Mucosa of descending colon (tissue), 3 donors: Measurements from ENCODE around the gene TXNRD2. TPM values are rescaled to one million over a fixed set of nuclear protein-coding genes. Genes with fewer than 3 reads are reported as not detected.

Source experiments
- ATAC-seq: fragments of 200-7000 bp; cut with Tn5 transposase; one replicate; pipeline ENCODE4 v1.9.1; 2020; ENCODE audit warnings: mild to moderate bottlenecking, moderate library complexity
- DNase-seq, 3 donors: peaks; one replicate each; pipeline ENCODE4 v3.0.0-alpha.2; 2020
- H3K36me3 ChIP-seq: fragments of 200-600 bp; one replicate; pipeline ENCODE4 v1.8.0; 2021; ENCODE audit warnings: low read depth, mild to moderate bottlenecking
- H3K4me1 ChIP-seq: fragments of 200-600 bp; one replicate; pipeline ENCODE4 v1.8.0; 2021; ENCODE audit warnings: low read depth, mild to moderate bottlenecking
- H3K4me3 ChIP-seq: fragments of 200-600 bp; one replicate; pipeline ENCODE4 v1.8.0; 2021; ENCODE audit warnings: mild to moderate bottlenecking
- H3K9me3 ChIP-seq: fragments of 200-600 bp; one replicate; pipeline ENCODE4 v1.8.0; 2021; ENCODE audit warnings: mild to moderate bottlenecking
- CTCF ChIP-seq: fragments of 200-600 bp; IDR thresholded peaks from one replicate; pipeline ENCODE4 v1.8.0; 2022; ENCODE audit warnings: antibody characterized with exemption, mild to moderate bottlenecking
- intact Hi-C, 2 donors: fragments of 100-400 bp; cut with DNase I in 1 of 2; cut with micrococcal nuclease in 1 of 2; formaldehyde crosslinking; loops; one replicate each; pipeline versions ENCODE4 v1.11.0 to v1.11.1; 2022; cut with DNase I, micrococcal nuclease
- total RNA-seq, 3 donors: library from RNA; stranded (reverse); fragmentation: NEBNext Ultra II Directional in 2 of 3; extraction: Animal tissue kit (Norgen Biotek cat#: 25700) in 2 of 3; gene quantifications; one replicate each; pipeline versions ENCODE4 v1.2.1 to v1.2.4, GENCODE V29; 2021 to 2023
- donor health status: DM: no; HTN: no; CAD: no; lungs with moderate emphysema.
- donor health status: DM: no; HTN: no; CAD: no.
- donor health status: DM: no; HTN: yes; CAD: no.

Gene TXNRD2
- total RNA-seq, 3 donors from 2014 or later = 20.9 to 23.6 (median 22.6) TPM

GRCh38 chr22:19984851-19985811, 43.5 kb upstream of the TXNRD2 start:
- intact Hi-C loops = no loop called here
- Histone ChIP-seq H3K9me3 (no peaks in the 10 kb centered on the region), H3K4me1 (peaks cover 11% of the 10 kb centered on the region), H3K36me3 (no peaks in the 10 kb centered on the region), H3K4me3 (no peak overlapping the region)
- DNase-seq (peak in 2 of 3 donors; percentile 24 to 45), ATAC-seq (no peak)
- TF ChIP-seq CTCF = no peak

- Histone ChIP-seq H3K9me3 (no peaks in the 10 kb centered on the region), H3K4me3 (no peak overlapping the region), H3K36me3 (no peaks in the 10 kb centered on the region), H3K4me1 (peaks cover 11% of the 10 kb centered on the region)
- DNase-seq (peak in 2 of 3 donors; percentile 17 to 36), ATAC-seq (no peak)
- no peak for TF ChIP-seq CTCF
- intact Hi-C loops = no loop called here
These were observed 42.7 kb upstream of the TXNRD2 start for GRCh38 chr22:19984201-19984753.

GRCh38 chr22:19983741-19984140, 42.1 kb upstream of the TXNRD2 start:
- no peaks in the 10 kb centered on the region for H3K36me3 ChIP-seq
- no peak for TF ChIP-seq CTCF
- intact Hi-C loops = no loop called here
- no peaks in the 10 kb centered on the region for H3K9me3 ChIP-seq
- DNase-seq = peak in 2 of 3 donors; percentile 16 to 27
- H3K4me1 ChIP-seq = peaks cover 11% of the 10 kb centered on the region
- no peak overlapping the region for H3K4me3 ChIP-seq
- ATAC-seq = no peak

- DNase-seq (peak in 2 of 3 donors; percentile 21 to 41), ATAC-seq (no peak)
- no peak overlapping the region for H3K4me3 ChIP-seq
- H3K36me3 ChIP-seq = no peaks in the 10 kb centered on the region
- no peaks in the 10 kb centered on the region for H3K9me3 ChIP-seq
- TF ChIP-seq CTCF = no peak
- peaks cover 11% of the 10 kb centered on the region for H3K4me1 ChIP-seq
- intact Hi-C loops = no loop called here
These were observed 41.5 kb upstream of the TXNRD2 start for GRCh38 chr22:19982991-19983578.

- no peak overlapping the region for H3K4me3 ChIP-seq
- ATAC-seq (no peak), DNase-seq (peak in 1 of 3 donors; percentile 9)
- H3K9me3 ChIP-seq = no peaks in the 10 kb centered on the region
- peaks cover 11% of the 10 kb centered on the region for H3K4me1 ChIP-seq
- intact Hi-C loops = no loop called here
- no peak for TF ChIP-seq CTCF
- H3K36me3 ChIP-seq = no peaks in the 10 kb centered on the region
These were observed 40.6 kb upstream of the TXNRD2 start for GRCh38 chr22:19981961-19982920.
